Neural progenitor cell (in vitro differentiated cells): ENCODE data around the gene ZNF618.

ENCODE experiments used
- EZH2 ChIP-seq: fragments of 200-600 bp; sonication (generic); IDR thresholded peaks from 2 replicates; pipeline ENCODE4 v1.6.1; 2017; ENCODE audit warnings: antibody characterized with exemption, mild to moderate bottlenecking, moderate library complexity
- TF ChIP-seq, protein P1 (sequence below): fragments of 200-600 bp; sonication (generic); IDR thresholded peaks from 2 replicates; pipeline ENCODE4 v1.5.1; 2017; ENCODE audit warnings: antibody characterized with exemption, mild to moderate bottlenecking

DNA sequence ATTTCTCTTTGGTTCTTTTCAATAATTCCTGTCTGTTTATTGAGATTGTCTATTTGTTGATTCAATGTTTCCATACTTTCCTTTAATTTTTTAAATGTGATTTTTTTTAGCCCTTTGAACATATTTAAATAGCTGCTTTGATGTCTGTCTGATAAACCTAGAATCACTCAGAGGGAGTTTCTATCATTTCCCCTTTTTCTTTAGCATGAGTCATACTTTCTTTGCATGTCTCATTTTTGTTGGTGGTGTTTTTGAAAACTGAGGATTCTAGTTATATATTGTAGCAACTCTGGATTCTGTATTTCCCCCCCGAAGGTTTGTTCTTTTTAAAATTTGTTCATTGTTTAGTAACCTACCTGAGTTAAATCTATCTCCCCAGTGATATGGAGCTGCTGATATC, 24.2 kb upstream of the ZNF618 start:
- no peak for TF ChIP-seq EZH2
- TF ChIP-seq, protein P1, sequence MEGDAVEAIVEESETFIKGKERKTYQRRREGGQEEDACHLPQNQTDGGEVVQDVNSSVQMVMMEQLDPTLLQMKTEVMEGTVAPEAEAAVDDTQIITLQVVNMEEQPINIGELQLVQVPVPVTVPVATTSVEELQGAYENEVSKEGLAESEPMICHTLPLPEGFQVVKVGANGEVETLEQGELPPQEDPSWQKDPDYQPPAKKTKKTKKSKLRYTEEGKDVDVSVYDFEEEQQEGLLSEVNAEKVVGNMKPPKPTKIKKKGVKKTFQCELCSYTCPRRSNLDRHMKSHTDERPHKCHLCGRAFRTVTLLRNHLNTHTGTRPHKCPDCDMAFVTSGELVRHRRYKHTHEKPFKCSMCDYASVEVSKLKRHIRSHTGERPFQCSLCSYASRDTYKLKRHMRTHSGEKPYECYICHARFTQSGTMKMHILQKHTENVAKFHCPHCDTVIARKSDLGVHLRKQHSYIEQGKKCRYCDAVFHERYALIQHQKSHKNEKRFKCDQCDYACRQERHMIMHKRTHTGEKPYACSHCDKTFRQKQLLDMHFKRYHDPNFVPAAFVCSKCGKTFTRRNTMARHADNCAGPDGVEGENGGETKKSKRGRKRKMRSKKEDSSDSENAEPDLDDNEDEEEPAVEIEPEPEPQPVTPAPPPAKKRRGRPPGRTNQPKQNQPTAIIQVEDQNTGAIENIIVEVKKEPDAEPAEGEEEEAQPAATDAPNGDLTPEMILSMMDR: no peak
